AG04450 (cell line): Measurements from ENCODE around the gene KLHL41. TPM values are rescaled to one million over a fixed set of nuclear protein-coding genes. Genes with fewer than 3 reads are reported as not detected.
"Not testable (repeated sequence)": the region's sequence is repeated elsewhere in the genome, so short reads cannot be mapped to it uniquely, and the experiment has no call there.

ENCODE experiments used
- CTCF ChIA-PET: fragments of 300-600, 350-600 bp; formaldehyde crosslinking; extraction: SDS; loops from one replicate; lab custom pipeline; 2022; ENCODE audit warnings: antibody characterized with exemption, inconsistent platforms; lab: Charles Lee
- POLR2A ChIA-PET: fragments of 350-600 bp; formaldehyde crosslinking; extraction: SDS; loops from one replicate; lab custom pipeline; 2021; ENCODE audit warnings: antibody characterized with exemption, inconsistent platforms; lab: Yijun Ruan, JAX
- DNase-seq: peaks from one replicate; pipeline ENCODE4 v3.0.0-alpha.2; 2011; ENCODE audit warnings: low read depth, low spot score
- H3K27ac ChIP-seq: one replicate; pipeline ENCODE4 v1.5.1; 2012; ENCODE audit warnings: low read depth, low read length, control low read depth
- H3K27me3 ChIP-seq: one replicate; pipeline ENCODE4 v1.6.0; 2012; ENCODE audit warnings: low read length; ENCODE audit not compliant: control insufficient read depth, insufficient read depth
- H3K4me3 ChIP-seq: 2 replicates; pipeline ENCODE4 v1.5.1; 2011; ENCODE audit warnings: mild to moderate bottlenecking, low read depth, low read length, control low read depth
- H3K9me3 ChIP-seq: 2 replicates; pipeline ENCODE4 v1.5.1; 2012; ENCODE audit warnings: low read length; ENCODE audit not compliant: control insufficient read depth, insufficient read depth
- polyA plus RNA-seq: library from polyadenylated mRNA; depleted of rRNA; stranded (reverse); fragments of >200 nt; gene quantifications from 2 replicates; pipeline ENCODE4 v1.2.3, GENCODE V29; 2011
- TF ChIP-seq, protein P1 (sequence below): IDR thresholded peaks from 2 replicates; pipeline ENCODE4 v1.5.1; 2011; ENCODE audit warnings: low read depth, low read length, control low read depth, inconsistent platforms

The KLHL41 gene
- polyA plus RNA-seq, 1 experiment: 0.22 TPM

DNA sequence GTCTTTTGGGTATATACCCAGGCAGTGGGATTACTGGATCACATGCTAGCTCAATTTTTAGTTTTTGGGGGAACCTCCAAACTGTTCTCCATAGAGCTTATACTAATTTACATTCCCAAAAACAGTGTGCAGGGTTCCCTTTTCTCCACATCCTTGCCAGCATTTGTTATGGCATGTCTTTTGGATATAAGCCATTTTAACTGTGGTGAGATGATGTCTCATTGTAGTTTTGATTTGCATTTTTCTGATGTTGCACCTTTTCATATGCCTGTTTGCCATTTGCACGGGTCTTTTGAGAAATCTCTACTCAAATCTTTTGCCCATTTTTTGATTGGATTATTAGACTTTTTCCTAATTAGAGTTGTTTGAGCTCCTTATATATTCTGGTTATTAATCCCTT lies 56.2 kb downstream of the KLHL41 start:
- POLR2A ChIA-PET: no interaction called here

DNA sequence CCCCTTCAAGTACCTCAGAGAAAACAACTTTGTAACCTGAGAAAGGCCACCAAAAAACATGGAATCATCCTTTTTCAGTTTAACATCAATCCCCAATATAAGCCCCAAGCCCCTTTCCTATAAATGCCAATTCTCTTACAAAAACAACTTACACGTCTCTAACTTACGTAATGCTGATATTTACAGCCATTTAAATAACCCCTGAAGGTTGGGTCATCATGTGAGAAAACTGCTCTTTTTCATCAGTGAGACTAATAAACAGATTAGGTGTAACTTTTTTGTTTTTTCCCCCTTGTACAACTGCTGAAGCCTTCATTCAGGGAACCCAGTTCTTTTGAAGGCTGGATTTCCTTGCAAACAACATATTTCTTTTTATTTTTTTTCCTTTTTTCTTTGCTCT lies 60.4 kb downstream of the KLHL41 start:
- TF ChIP-seq, protein P1, sequence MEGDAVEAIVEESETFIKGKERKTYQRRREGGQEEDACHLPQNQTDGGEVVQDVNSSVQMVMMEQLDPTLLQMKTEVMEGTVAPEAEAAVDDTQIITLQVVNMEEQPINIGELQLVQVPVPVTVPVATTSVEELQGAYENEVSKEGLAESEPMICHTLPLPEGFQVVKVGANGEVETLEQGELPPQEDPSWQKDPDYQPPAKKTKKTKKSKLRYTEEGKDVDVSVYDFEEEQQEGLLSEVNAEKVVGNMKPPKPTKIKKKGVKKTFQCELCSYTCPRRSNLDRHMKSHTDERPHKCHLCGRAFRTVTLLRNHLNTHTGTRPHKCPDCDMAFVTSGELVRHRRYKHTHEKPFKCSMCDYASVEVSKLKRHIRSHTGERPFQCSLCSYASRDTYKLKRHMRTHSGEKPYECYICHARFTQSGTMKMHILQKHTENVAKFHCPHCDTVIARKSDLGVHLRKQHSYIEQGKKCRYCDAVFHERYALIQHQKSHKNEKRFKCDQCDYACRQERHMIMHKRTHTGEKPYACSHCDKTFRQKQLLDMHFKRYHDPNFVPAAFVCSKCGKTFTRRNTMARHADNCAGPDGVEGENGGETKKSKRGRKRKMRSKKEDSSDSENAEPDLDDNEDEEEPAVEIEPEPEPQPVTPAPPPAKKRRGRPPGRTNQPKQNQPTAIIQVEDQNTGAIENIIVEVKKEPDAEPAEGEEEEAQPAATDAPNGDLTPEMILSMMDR: no peak
- Histone ChIP-seq H3K27me3 (no peaks in the 10 kb centered on the region), H3K9me3 (no peaks in the 10 kb centered on the region), H3K4me3 (no peak overlapping the region), H3K27ac (no peak overlapping the region)
- ChIA-PET POLR2A (no interaction called here), CTCF (no interaction called here)
- no peak for DNase-seq

More for the DNA sequence above, 56.2 kb downstream of the KLHL41 start:
- Histone ChIP-seq H3K4me3 (no peak overlapping the region), H3K9me3 (no peaks in the 10 kb centered on the region), H3K27me3 (no peaks in the 10 kb centered on the region), H3K27ac (no peak overlapping the region)
- CTCF ChIA-PET: interaction anchor here (0.6 kb wide), 1 partner anchor 38 kb away, joined by 3 read pairs; no protein-coding TSS in a partner anchor
- DNase-seq: no peak
- TF ChIP-seq, protein P1: no peak

DNA sequence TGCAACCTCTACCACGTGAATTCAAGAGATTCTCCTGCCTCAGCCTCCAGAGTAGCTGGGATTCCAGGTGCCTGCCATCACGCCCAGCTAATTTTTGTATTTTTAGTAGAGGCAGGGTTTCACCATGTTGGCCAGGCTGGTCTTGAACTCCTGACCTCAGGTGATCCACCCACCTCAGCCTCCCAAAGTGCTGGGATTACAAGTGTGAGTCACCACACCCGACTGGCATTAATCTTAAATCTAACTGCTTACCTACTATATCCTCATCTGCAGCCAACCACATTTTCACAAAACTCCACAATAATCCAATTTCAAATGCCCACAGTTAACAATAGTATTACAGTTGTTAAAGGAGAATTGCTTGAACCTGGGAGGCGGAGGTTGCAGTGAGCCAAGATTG lies 61.2 kb downstream of the KLHL41 start:
- H3K27ac ChIP-seq, H3K9me3 ChIP-seq, POLR2A ChIA-PET, H3K27me3 ChIP-seq, DNase-seq, CTCF ChIA-PET, H3K4me3 ChIP-seq: not testable (repeated sequence)

DNA sequence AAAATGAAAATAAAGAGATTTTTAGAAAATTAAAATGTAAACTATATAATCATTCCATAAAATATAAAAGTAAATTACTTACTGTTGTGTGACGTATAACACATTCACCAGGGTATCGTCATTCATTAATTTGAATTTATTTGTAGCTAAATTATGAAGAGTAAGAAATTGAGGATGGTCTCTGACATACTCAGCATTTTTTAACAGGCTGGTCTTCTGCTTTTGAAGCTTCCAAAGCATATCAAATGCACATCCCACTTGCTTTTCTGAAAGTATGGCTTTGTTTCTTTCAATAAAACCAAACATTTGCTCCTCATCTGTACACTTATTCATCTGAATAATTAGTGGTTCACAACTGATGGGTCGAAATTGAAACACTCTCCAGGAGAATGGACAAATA lies 62.1 kb downstream of the KLHL41 start:
- CTCF ChIA-PET: interaction anchor here (1.4 kb wide), 1 partner anchor 120 kb away, joined by 3 read pairs; no protein-coding TSS in a partner anchor
- POLR2A ChIA-PET: no interaction called here
- TF ChIP-seq, protein P1: no peak
- H3K27me3 ChIP-seq: no peaks in the 10 kb centered on the region
- H3K27ac ChIP-seq: no peak overlapping the region
- H3K9me3 ChIP-seq: no peaks in the 10 kb centered on the region; the same call in 1 of the 2 replicates
- no peak overlapping the region for H3K4me3 ChIP-seq
- DNase-seq: no peak

DNA sequence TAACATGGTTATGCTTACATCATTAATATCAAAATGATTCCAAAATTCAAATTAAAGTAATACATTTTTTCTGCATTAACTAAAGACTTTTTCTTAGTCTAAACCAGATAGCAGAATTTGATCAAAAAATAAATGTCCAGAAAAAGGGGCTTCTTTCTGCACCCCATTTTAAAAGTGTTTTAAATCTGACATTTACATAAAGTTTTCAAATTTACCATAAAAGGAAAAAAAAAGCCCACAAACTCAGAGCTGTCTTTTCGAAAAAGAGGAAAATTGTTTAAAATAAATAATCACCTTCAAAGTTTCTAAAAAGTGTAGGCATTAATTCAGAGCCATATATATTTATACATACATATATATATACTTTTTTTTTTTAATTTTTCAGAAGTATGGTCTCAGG lies 62.7 kb downstream of the KLHL41 start:
- H3K27ac ChIP-seq: no peak overlapping the region
- no peaks in the 10 kb centered on the region; the same call in 1 of the 2 replicates for H3K9me3 ChIP-seq
- H3K27me3 ChIP-seq: no peaks in the 10 kb centered on the region
- ChIA-PET POLR2A (no interaction called here), CTCF (interaction anchor here (0.6 to 1.4 kb wide), 4 partner anchors 44 to 252 kb away, joined by 3 to 4 read pairs (median 4); no protein-coding TSS in a partner anchor)
- H3K4me3 ChIP-seq: no peak overlapping the region
- TF ChIP-seq, protein P1: no peak
- DNase-seq: no peak
